GM19455 (cell line): ENCODE measurements around the gene PREB.
"Not testable (repeated sequence)": the region's sequence is repeated elsewhere in the genome, so short reads cannot be mapped to it uniquely, and the experiment has no call there.

ENCODE experiments used
- ATAC-seq: cut with Tn5 transposase; IDR thresholded peaks from one replicate; pipeline ENCODE4 v1.9.1; 2021; ENCODE audit not compliant: unreplicated experiment

PREB gene

DNA sequence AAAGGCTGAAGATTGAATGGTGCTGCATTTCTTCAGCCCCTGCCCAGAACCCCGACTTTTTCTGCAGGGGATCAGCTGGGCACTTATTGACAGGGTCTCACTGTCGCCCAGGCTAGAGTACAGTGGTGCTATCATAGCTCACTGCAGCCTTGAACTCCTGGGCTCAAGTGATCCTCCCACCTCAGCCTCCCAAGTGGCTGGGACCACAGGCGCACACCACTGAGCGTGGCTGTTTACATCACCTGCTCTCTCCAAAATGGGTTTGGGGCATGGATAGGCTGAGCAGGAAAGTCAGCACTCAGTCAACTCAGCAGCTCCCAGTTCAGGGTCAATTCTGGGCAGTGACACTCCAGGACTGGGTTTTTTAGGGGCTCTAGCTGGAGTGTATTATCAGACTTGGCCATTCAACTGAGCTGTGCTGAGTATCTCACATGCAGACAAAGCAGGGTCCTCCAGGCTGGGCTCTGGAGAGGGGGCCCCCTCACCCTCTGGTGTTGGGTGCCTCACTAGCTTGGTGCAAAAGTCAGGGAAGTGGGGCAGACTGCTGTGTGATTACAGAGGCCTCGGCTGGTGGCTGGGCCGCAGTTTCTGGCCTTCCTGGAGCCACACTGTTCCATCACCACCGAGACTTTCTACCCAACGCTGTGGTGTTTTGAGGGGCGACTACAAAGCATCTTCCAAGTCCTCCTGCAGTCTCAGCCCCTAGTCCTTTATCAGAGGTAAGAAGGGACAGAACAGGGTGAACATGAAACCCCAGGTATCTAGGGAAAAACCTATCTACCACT is 6.4 kb downstream of the PREB start:
- no peak for ATAC-seq

DNA sequence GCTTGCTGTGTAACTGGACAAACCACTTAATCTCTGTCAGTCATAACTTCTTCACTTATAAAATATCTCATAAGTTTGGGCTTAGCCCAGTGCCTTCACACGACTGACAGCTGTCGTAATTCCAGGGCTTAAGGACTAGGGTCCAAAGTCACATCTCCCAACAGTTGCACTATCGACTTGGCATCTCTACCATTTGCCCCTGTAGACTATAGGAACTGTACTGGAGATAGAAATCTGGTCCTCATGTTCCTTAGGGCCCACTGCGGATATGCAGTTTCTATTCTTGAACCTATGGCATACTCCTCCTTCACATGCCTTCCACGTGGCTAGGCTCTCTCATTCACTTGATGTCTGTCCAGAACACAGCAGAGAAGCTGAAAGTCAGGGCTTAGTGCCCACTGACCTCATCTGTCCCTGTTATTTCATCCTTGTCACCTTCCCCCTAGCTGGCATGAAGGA is 8.2 kb downstream of the PREB start:
- ATAC-seq: no peak

- no peak for ATAC-seq
Observed at GRCh38 chr2:27125104-27125503, 9.3 kb downstream of the PREB start.

DNA sequence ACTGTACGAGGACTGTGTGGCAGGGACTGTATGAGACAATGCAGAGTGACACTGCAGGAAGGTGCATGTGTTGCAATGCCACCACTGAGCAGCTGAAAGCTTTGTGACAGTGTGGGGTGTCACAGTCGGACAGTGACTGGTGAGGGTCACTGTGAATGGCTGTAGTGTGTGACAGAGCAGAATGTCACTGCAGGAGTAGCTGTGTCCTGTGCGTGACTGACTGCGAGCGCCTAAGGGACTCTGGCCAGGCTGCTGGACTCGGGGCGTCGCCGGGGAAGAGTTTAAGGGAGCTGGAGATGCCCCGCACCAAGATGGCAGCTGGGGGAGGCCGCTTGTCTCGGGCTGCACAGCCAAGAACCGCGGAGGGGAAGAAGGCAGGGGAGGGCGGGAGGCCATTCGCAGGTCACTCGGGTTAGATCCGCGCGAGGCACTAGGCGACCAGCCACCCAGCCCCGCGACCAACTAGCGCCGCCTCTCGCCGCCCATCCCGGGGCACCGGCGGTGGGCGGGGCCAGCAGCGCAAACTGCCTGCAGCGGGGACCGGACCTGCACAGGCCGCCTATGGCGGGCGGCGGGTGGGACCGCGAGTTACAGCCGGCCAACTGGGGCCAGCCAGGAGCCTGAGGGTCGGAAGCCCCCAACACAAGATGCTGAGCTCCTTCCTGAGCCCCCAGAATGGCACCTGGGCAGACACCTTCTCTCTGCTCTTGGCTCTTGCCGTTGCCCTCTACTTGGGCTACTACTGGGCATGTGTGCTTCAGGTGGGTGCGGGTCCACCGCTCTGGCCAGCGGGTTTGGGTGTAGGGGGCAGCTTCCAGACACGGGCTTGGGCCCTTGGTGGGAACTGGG is 10.9 kb downstream of the PREB start, which contains the start of gene ABHD1:
TSS of gene ABHD1 (plus strand) at position 514 of the 849 bp plus-strand sequence. CDS start at position 648, 134 bp downstream.
- ATAC-seq: no peak

DNA sequence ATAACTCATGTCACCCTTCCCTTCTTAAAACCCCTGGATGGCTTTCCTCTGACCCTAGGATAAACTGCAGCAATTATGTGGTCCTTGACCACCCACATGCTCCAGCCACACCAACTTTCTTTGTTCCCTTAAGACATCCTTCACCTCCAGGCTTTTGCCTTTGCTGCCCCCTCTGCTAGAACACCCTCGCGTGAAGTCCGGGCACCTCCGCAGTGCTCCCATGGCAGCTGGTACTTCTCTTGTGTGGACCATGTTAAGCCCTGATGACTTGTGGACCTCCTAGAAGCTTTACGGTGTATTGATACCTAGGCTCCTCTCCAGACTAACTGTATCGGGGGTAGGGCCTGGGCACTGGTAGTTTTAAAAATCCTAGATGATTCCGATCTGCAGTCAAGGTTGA is 11.6 kb downstream of the PREB start:
- ATAC-seq: no peak

- no peak for ATAC-seq
Observed at GRCh38 chr2:27121906-27122305, 12.5 kb downstream of the PREB start.

DNA sequence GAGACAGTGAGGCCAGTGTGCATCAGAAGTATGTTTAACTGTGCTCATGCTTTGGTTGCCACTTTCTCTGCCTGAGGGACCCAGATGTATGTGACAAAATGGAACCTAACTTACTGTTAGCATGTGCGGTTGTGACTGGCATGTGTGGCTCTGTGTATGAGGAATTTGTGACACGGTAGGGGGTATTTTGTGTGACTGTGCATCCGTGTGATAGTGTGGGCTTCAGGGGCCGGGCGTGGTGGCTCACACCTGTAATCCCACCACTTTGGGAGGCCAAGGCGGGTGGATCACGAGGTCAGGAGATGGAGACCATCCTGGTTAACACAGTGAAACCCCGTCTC is 15.1 kb downstream of the PREB start:
- not testable (repeated sequence) for ATAC-seq

GRCh38 chr2:27118525-27119329 is 15.7 kb downstream of the PREB start, which contains the start of gene CGREF1:
TSS of gene CGREF1 (minus strand) at chr2:27119128. CDS start at chr2:27104366, 14,762 bp downstream.
- no peak for ATAC-seq

- ATAC-seq: no peak
Observed at GRCh38 chr2:27117995-27118524, 16.4 kb downstream of the PREB start.

DNA sequence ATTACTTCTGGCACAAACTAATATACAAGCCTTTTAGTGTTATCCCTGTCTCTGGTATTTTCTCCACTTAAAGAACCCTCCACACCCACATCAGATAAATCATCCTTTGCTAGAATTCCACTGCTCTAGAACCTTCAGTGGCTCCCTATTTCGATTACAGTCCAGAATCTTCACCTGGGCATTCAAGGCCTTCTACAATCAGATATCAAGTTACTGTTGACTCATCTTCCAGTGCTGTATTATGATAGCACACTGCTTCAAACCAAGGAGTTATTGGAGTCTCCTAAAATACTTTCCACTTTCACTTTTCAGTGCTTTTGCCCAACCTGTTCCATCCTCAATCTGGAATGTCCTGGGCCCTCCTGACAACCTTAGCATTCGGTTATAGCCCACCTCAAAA is 18.9 kb downstream of the PREB start:
- ATAC-seq: no peak

DNA sequence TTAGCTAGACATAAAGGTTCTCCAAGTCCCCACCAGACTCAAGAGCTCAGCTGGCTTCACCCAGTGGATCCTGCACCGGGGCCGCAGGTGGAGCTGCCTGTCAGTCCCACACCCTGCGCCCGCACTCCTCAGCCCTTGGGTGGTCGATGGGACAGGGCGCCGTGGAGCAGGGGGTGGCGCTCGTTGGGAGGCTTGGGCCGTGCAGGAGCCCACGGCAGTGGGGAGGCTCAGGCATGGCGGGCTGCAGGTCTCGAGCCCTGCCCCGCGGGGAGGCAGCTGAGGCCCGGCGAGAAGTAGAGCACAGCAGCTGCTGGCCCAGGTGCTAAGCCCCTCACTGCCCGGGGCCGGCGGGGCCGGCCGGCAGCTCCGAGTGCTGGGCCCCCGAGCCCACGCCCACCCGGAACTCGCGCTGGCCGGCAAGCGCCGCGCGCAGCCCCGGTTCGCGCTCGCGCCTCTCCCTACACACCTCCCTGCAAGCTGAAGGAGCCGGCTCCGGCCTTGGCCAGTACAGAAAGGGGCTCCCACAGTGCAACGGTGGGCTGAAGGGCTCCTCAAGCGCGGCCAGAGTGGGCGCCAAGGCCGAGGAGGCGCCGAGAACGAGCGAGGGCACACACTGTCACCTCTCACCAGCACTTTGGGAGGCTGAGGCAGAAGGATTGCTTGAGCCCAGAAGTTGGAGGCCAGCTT is 22.9 kb downstream of the PREB start:
- ATAC-seq: not testable (repeated sequence)

GRCh38 chr2:27110603-27111352 is 23.7 kb downstream of the PREB start:
- ATAC-seq: not testable (repeated sequence)

GRCh38 chr2:27109083-27109482 is 25.4 kb downstream of the PREB start:
- ATAC-seq: no peak

- no peak for ATAC-seq
Observed at GRCh38 chr2:27108221-27108620, 26.2 kb downstream of the PREB start.

- ATAC-seq: no peak
Observed at GRCh38 chr2:27105981-27106380, 28.5 kb downstream of the PREB start.

- no peak for ATAC-seq
Observed at GRCh38 chr2:27102329-27102728, 32.1 kb downstream of the PREB start.

DNA sequence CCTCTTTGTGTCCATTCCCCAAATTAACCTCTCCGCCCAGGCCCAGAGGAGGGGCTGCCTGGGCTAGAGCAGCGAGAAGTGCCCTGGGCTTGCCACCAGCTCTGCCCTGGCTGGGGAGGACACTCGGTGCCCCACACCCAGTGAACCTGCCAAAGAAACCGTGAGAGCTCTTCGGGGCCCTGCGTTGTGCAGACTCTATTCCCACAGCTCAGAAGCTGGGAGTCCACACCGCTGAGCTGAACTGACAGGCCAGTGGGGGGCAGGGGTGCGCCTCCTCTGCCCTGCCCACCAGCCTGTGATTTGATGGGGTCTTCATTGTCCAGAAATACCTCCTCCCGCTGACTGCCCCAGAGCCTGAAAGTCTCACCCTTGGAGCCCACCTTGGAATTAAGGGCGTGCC is 34.4 kb downstream of the PREB start:
- ATAC-seq: no peak

GRCh38 chr2:27099334-27099955 is 35.0 kb downstream of the PREB start:
- no peak for ATAC-seq

DNA sequence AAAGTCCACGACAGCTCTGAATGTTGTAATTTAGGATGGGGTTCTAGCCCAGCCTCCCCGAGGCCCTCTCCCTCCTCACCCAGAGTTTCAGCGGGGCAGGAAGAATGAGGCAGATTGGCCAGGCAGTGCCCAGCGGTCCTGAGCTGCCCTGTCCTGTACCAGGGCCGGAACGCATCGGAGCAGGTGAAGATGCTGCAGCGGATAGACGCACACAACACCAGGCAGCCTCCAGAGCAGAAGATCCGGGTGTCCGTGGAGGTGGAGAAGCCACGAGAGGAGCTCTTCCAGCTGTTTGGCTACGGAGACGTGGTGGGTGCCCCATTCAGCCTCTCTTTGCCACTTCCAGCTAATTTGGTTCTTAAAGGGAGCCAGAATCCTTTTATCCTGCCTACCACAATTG is 37.1 kb downstream of the PREB start:
- no peak for ATAC-seq
